Right cardiac atrium (tissue), 5 donors: ENCODE data around the gene TGM2. TPM values are rescaled to one million over a fixed set of nuclear protein-coding genes. Genes with fewer than 3 reads are reported as not detected.

Experiments
- ATAC-seq, 2 donors: fragments of 200-7000 bp; cut with Tn5 transposase; one replicate each; pipeline versions ENCODE4 v1.8.0 to v1.9.1; 2020; ENCODE audit warnings: moderate library complexity in 2 of 2, mild to moderate bottlenecking in 1 of 2
- DNase-seq, 3 donors: peaks; one replicate each; pipeline ENCODE4 v3.0.0-alpha.2; 2020
- H3K27ac ChIP-seq: one replicate; pipeline ENCODE4 v1.5.1; 2013; ENCODE audit warnings: mild to moderate bottlenecking, low read length, control low read depth, moderate library complexity
- H3K27me3 ChIP-seq: one replicate; pipeline ENCODE4 v1.6.1; 2013; ENCODE audit not compliant: control insufficient read depth, insufficient read depth
- H3K4me1 ChIP-seq: one replicate; pipeline ENCODE4 v1.6.1; 2013; ENCODE audit warnings: low read length; ENCODE audit not compliant: control insufficient read depth, insufficient read depth
- H3K4me3 ChIP-seq: one replicate; pipeline ENCODE4 v1.5.1; 2013; ENCODE audit warnings: low read length, control low read depth
- H3K9me3 ChIP-seq: one replicate; pipeline ENCODE4 v1.6.1; 2013; ENCODE audit warnings: low read length; ENCODE audit not compliant: control insufficient read depth
- WGBS: extraction: QIAGEN DNeasy Blood & Tissue Kit; methylation state at CpG from one replicate; pipeline ENCODE4 v1.1.7; 2013; 5-methylcytosine and 5-hydroxymethylcytosine counted together
- intact Hi-C, 4 donors: fragments of 100-400 bp; cut with DNase I; formaldehyde crosslinking; loops; one replicate each; pipeline versions ENCODE4 v1.11.0 to v1.14.0; 2022 to 2023
- polyA plus RNA-seq: library from polyadenylated mRNA; stranded (reverse); fragments of 200-250 nt; gene quantifications from one replicate; pipeline ENCODE4 v1.2.3, GENCODE V29; 2013
- total RNA-seq, 4 donors: library from RNA; stranded (reverse); fragmentation: NEBNext Ultra II Directional; extraction: Animal tissue kit (Norgen Biotek cat#: 25700); gene quantifications; one replicate each; pipeline ENCODE4 v1.2.1, GENCODE V29; 2021
- donor health status: healthy with polysubstance abuse.
- donor health status: DM: no; HTN: yes; CAD: no.
- donor health status: DM: no; HTN: no; CAD: no.
- donor health status: DM: no; HTN: yes; CAD: no; lungs with severe emphysema.
- donor health status: DM: yes; HTN: yes; CAD: no.

Gene TGM2
- total and polyA plus RNA-seq, 5 donors = 447 to 1,731 (median 1,246) TPM

GRCh38 chr20:38175304-38176180 lies 10.5 kb upstream of the TGM2 start:
- no peak overlapping the region for H3K27ac ChIP-seq
- no peak overlapping the region for H3K4me3 ChIP-seq
- ATAC-seq (no peak), DNase-seq (no peak)
- H3K27me3 ChIP-seq = no peaks in the 10 kb centered on the region
- no peaks in the 10 kb centered on the region for H3K9me3 ChIP-seq
- intact Hi-C loops = no loop called here
- WGBS = 73% methylated on average over 16 of the region's 16 CpGs
- H3K4me1 ChIP-seq = peaks cover 5% of the 10 kb centered on the region

- Histone ChIP-seq H3K4me3 (no peak overlapping the region), H3K9me3 (no peaks in the 10 kb centered on the region), H3K27me3 (no peaks in the 10 kb centered on the region), H3K27ac (no peak overlapping the region), H3K4me1 (peaks cover 5% of the 10 kb centered on the region)
- intact Hi-C loops = no loop called here
- ATAC-seq (peak; percentile 70 to 83), DNase-seq (peak; percentile 85 to 86 (median 86))
- 59% methylated on average over 14 of the region's 14 CpGs for WGBS
Measured at GRCh38 chr20:38173237-38174156, 8.4 kb upstream of the TGM2 start.

GRCh38 chr20:38172408-38172807 lies 7.3 kb upstream of the TGM2 start:
- intact Hi-C loops = no loop called here
- no peak overlapping the region for H3K27ac ChIP-seq
- no peak for DNase-seq
- no peak for ATAC-seq
- 50% methylated on average over 4 of the region's 4 CpGs for WGBS
- no peaks in the 10 kb centered on the region for H3K9me3 ChIP-seq
- H3K27me3 ChIP-seq = no peaks in the 10 kb centered on the region
- H3K4me3 ChIP-seq = no peak overlapping the region
- H3K4me1 ChIP-seq = peaks cover 14% of the 10 kb centered on the region

- Histone ChIP-seq H3K9me3 (no peaks in the 10 kb centered on the region), H3K27me3 (no peaks in the 10 kb centered on the region), H3K4me3 (no peak overlapping the region), H3K27ac (peak overlapping the region; percentile 83), H3K4me1 (peaks cover 17% of the 10 kb centered on the region)
- DNase-seq (no peak), ATAC-seq (no peak)
- intact Hi-C loops = no loop called here
- WGBS = 64% methylated on average over 4 of the region's 4 CpGs
Measured at GRCh38 chr20:38171675-38172043, 6.6 kb upstream of the TGM2 start.

- 32% methylated on average over 11 of the region's 11 CpGs for WGBS
- peak overlapping the region; percentile 83 for H3K27ac ChIP-seq
- intact Hi-C loops = no loop called here
Measured at GRCh38 chr20:38170826-38171674, 6.0 kb upstream of the TGM2 start.

GRCh38 chr20:38170219-38170825 lies 5.3 kb upstream of the TGM2 start:
- 53% methylated on average over 8 of the region's 8 CpGs for WGBS
- intact Hi-C loops = no loop called here
- peak overlapping the region; percentile 83 for H3K27ac ChIP-seq
- H3K4me3 ChIP-seq = no peak overlapping the region
- no peak for ATAC-seq
- peaks cover 29% of the 10 kb centered on the region for H3K4me1 ChIP-seq
- no peaks in the 10 kb centered on the region for H3K9me3 ChIP-seq
- no peak for DNase-seq
- no peaks in the 10 kb centered on the region for H3K27me3 ChIP-seq

More at GRCh38 chr20:38170826-38171674, 6.0 kb upstream of the TGM2 start:
- H3K4me1 ChIP-seq = peaks cover 22% of the 10 kb centered on the region
- DNase-seq (peak; percentile 74 to 85 (median 78)), ATAC-seq (peak; percentile 32 to 60)
- H3K9me3 ChIP-seq = no peaks in the 10 kb centered on the region
- no peaks in the 10 kb centered on the region for H3K27me3 ChIP-seq
- H3K4me3 ChIP-seq = no peak overlapping the region

- peaks cover 30% of the 10 kb centered on the region for H3K4me1 ChIP-seq
- H3K27ac ChIP-seq = no peak overlapping the region
- no peaks in the 10 kb centered on the region for H3K9me3 ChIP-seq
- H3K4me3 ChIP-seq = no peak overlapping the region
- H3K27me3 ChIP-seq = no peaks in the 10 kb centered on the region
- DNase-seq = no peak
- intact Hi-C loops = loop anchor here (5.0 kb wide), 6 partner anchors 43 to 112 kb away; no protein-coding TSS in a partner anchor
- 96% methylated on average over 6 of the region's 6 CpGs for WGBS
- ATAC-seq = no peak
Measured at GRCh38 chr20:38169636-38170193, 4.6 kb upstream of the TGM2 start.

- intact Hi-C loops = loop anchor here (5.0 kb wide), 6 partner anchors 43 to 112 kb away; no protein-coding TSS in a partner anchor
- H3K27ac ChIP-seq = peak overlapping the region; percentile 83
- H3K4me1 ChIP-seq = peaks cover 32% of the 10 kb centered on the region
- ATAC-seq = peak in 1 of 2 donors; percentile 39
- DNase-seq = peak in 2 of 3 donors; percentile 66 to 74
- no peaks in the 10 kb centered on the region for H3K9me3 ChIP-seq
- 61% methylated on average over 8 of the region's 8 CpGs for WGBS
- H3K4me3 ChIP-seq = no peak overlapping the region
- no peaks in the 10 kb centered on the region for H3K27me3 ChIP-seq
Measured at GRCh38 chr20:38168791-38169589, 3.9 kb upstream of the TGM2 start.
